Neural cell (in vitro differentiated cells): ENCODE measurements around the gene CHURC1. TPM values are rescaled to one million over a fixed set of nuclear protein-coding genes. Genes with fewer than 3 reads are reported as not detected.

Experiments
- H2AFZ ChIP-seq: fragments of 200-600, 300-800 bp; sonication (generic), shearing (Covaris generic); 2 replicates; pipeline ENCODE4 v1.6.0; 2014; ENCODE audit warnings: low read depth, mild to moderate bottlenecking, antibody characterized with exemption, low read length, moderate library complexity
- H3F3A ChIP-seq: fragments of 200-600 bp; shearing (Covaris generic); 2 replicates; pipeline ENCODE4 v1.6.1; 2016; ENCODE audit warnings: mild to moderate bottlenecking, moderate library complexity, mixed read lengths, antibody characterized with exemption, low read length; ENCODE audit not compliant: insufficient read depth, poor library complexity, severe bottlenecking
- H3K27ac ChIP-seq: fragments of 200-600, 300-800 bp; sonication (generic), shearing (Covaris generic); 2 replicates; pipeline ENCODE4 v1.5.1; 2014; ENCODE audit warnings: mild to moderate bottlenecking, low read length, moderate library complexity
- H3K27me3 ChIP-seq: fragments of 300-800, 200-600 bp; sonication (generic), shearing (Covaris generic); 2 replicates; pipeline ENCODE4 v1.6.0; 2014; ENCODE audit warnings: mild to moderate bottlenecking, low read depth, low read length, moderate library complexity; ENCODE audit not compliant: insufficient read depth
- H3K36me3 ChIP-seq: fragments of 300-800, 200-600 bp; sonication (generic), shearing (Covaris generic); 2 replicates; pipeline ENCODE4 v1.5.1; 2014; ENCODE audit warnings: mild to moderate bottlenecking, antibody characterized with exemption, low read length, moderate library complexity; ENCODE audit not compliant: insufficient read depth
- H3K4me2 ChIP-seq: fragments of 300-800, 200-600 bp; sonication (generic), shearing (Covaris generic); 2 replicates; pipeline ENCODE4 v1.6.0; 2014; ENCODE audit warnings: mild to moderate bottlenecking, low read length
- H3K4me3 ChIP-seq: fragments of 300-800, 200-600 bp; sonication (generic), shearing (Covaris generic); 2 replicates; pipeline ENCODE4 v1.5.1; 2014; ENCODE audit warnings: mild to moderate bottlenecking, low read length, moderate library complexity
- H3K79me2 ChIP-seq: fragments of 200-600 bp; shearing (Covaris generic); replicated peaks from 2 replicates; pipeline ENCODE4 v1.6.0; 2014; ENCODE audit warnings: mild to moderate bottlenecking, low read length, moderate library complexity; ENCODE audit not compliant: insufficient read depth
- H3K9ac ChIP-seq: fragments of 300-800, 200-600 bp; sonication (generic), shearing (Covaris generic); 2 replicates; pipeline ENCODE4 v1.6.1; 2016; ENCODE audit warnings: mild to moderate bottlenecking, low read length, mixed read lengths
- H3K9me2 ChIP-seq: fragments of 200-600 bp; shearing (Covaris generic); 2 replicates; pipeline ENCODE4 v1.6.1; 2016; ENCODE audit warnings: mild to moderate bottlenecking, low read length, mixed read lengths; ENCODE audit not compliant: insufficient read depth
- H3K9me3 ChIP-seq: fragments of 200-600, 300-800 bp; sonication (generic), shearing (Covaris generic); 2 replicates; pipeline ENCODE4 v1.6.1; 2016; ENCODE audit warnings: mild to moderate bottlenecking, mixed run types, low read length, moderate library complexity, mixed read lengths
- H4K20me1 ChIP-seq: fragments of 200-600 bp; shearing (Covaris generic); 2 replicates; pipeline ENCODE4 v1.6.1; 2016; ENCODE audit warnings: mild to moderate bottlenecking, mixed run types; ENCODE audit not compliant: insufficient read depth
- CTCF ChIP-seq: fragments of 450-650 bp; IDR thresholded peaks from 2 replicates; pipeline ENCODE4 v1.5.1; 2014; ENCODE audit warnings: antibody characterized with exemption, mild to moderate bottlenecking, moderate library complexity; ENCODE audit not compliant: poor library complexity, severe bottlenecking
- EP300 ChIP-seq: fragments of 450-650 bp; conservative IDR thresholded peaks from 2 replicates; pipeline ENCODE4 v1.6.1; 2014; ENCODE audit warnings: antibody characterized with exemption, mild to moderate bottlenecking, moderate library complexity; ENCODE audit not compliant: poor library complexity, severe bottlenecking
- EZH2 ChIP-seq: fragments of 200-600, 300-800 bp; shearing (Covaris generic), sonication (generic); IDR thresholded peaks from 2 replicates; pipeline ENCODE4 v1.6.1; 2014; ENCODE audit warnings: antibody characterized with exemption, low read length, borderline replicate concordance, mild to moderate bottlenecking; ENCODE audit not compliant: insufficient read depth, poor library complexity, severe bottlenecking
- MXI1 ChIP-seq: fragments of 450-650 bp; conservative IDR thresholded peaks from 2 replicates; pipeline ENCODE4 v1.6.1; 2014; ENCODE audit warnings: antibody characterized with exemption, mild to moderate bottlenecking; ENCODE audit not compliant: poor library complexity, severe bottlenecking
- POLR2AphosphoS5 ChIP-seq: IDR thresholded peaks from 2 replicates; pipeline ENCODE4 v1.6.1; 2012
- RAD21 ChIP-seq: fragments of 450-650 bp; conservative IDR thresholded peaks from 2 replicates; pipeline ENCODE4 v1.6.1; 2014; ENCODE audit warnings: antibody characterized with exemption, mild to moderate bottlenecking, moderate library complexity
- REST ChIP-seq: IDR thresholded peaks from 2 replicates; pipeline ENCODE4 v1.6.1; 2012; ENCODE audit warnings: borderline replicate concordance
- SMC3 ChIP-seq: fragments of 450-650 bp; conservative IDR thresholded peaks from 2 replicates; pipeline ENCODE4 v1.6.1; 2014; ENCODE audit warnings: antibody characterized with exemption, mild to moderate bottlenecking, moderate library complexity; ENCODE audit not compliant: poor library complexity
- TAF1 ChIP-seq: IDR thresholded peaks from 2 replicates; pipeline ENCODE4 v1.6.1; 2012; ENCODE audit warnings: low read depth
- polyA plus RNA-seq: library from polyadenylated mRNA; depleted of rRNA; stranded (reverse); fragments of >200 nt; gene quantifications from 2 replicates; pipeline ENCODE4 v1.2.3, GENCODE V29; 2014

Gene CHURC1
- polyA plus RNA-seq, 1 donor from 2014 or later: 69.5 TPM

- Histone ChIP-seq H3K4me3 (peak overlapping the region; percentile 91), H3K36me3 (no peaks in the 10 kb centered on the region), H3K4me2 (no peak overlapping the region), H2AFZ (no peak overlapping the region), H3F3A (no peaks in the 10 kb centered on the region), H4K20me1 (no peaks in the 10 kb centered on the region), H3K9ac (no peak overlapping the region), H3K27ac (no peak overlapping the region), H3K79me2 (no peaks in the 10 kb centered on the region), H3K27me3 (no peaks in the 10 kb centered on the region), H3K9me3 (no peaks in the 10 kb centered on the region), H3K9me2 (no peaks in the 10 kb centered on the region)
- no peak for TF ChIP-seq EP300
- no peak for TF ChIP-seq EZH2
- TF ChIP-seq TAF1: no peak
- no peak for TF ChIP-seq CTCF
- no peak for TF ChIP-seq REST
- TF ChIP-seq RAD21: no peak
- TF ChIP-seq MXI1: no peak
- no peak for TF ChIP-seq SMC3
- no peak for TF ChIP-seq POLR2AphosphoS5
Measured at GRCh38 chr14:64970041-64970440, 55.8 kb downstream of the CHURC1 start.

GRCh38 chr14:64970776-64971477 is 56.7 kb downstream of the CHURC1 start:
- Histone ChIP-seq H3F3A (no peaks in the 10 kb centered on the region), H3K79me2 (no peaks in the 10 kb centered on the region), H3K9me2 (no peaks in the 10 kb centered on the region), H3K36me3 (no peaks in the 10 kb centered on the region), H3K4me3 (peak overlapping the region; percentile 91), H3K27me3 (no peaks in the 10 kb centered on the region), H3K9ac (peak overlapping the region; percentile 77), H4K20me1 (no peaks in the 10 kb centered on the region), H3K4me2 (peak overlapping the region; percentile 76), H3K9me3 (no peaks in the 10 kb centered on the region), H3K27ac (no peak overlapping the region), H2AFZ (no peak overlapping the region)
- TF ChIP-seq SMC3: no peak
- no peak for TF ChIP-seq EZH2
- no peak for TF ChIP-seq RAD21
- TF ChIP-seq TAF1: no peak
- no peak for TF ChIP-seq REST
- TF ChIP-seq POLR2AphosphoS5: no peak
